NCI-H2227 (cell line): Measurements from ENCODE around the gene SORCS3.

Experiments
- DNase-seq: peaks from one replicate; lab custom pipeline; 2025; ENCODE audit not compliant: unreplicated experiment; lab: John Stamatoyannopoulos, UW

The SORCS3 gene

GRCh38 chr10:105075031-105075430, 433.9 kb downstream of the SORCS3 start:
- DNase-seq, result no peak

DNA sequence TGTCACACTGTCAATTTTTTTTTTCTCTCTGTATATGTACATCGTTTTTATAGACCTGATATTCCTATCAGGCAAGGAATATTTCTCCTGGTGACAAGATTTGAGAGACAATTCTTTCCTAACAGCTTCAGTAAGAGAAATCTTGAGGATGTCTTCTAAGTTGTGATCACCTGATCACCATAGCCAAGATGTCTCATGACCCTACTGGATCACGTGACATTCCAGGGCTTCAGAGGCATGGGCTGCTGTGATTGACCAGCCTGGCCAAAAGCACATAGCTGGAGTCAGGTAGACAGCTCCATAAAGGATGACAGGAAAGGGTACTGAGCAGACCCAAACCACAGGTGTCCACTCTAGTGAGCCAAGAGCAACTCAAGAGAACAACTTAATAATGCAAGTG, 444.9 kb downstream of the SORCS3 start:
- no peak for DNase-seq

- no peak for DNase-seq
Observed at GRCh38 chr10:105094048-105094447, 453.0 kb downstream of the SORCS3 start.

DNA sequence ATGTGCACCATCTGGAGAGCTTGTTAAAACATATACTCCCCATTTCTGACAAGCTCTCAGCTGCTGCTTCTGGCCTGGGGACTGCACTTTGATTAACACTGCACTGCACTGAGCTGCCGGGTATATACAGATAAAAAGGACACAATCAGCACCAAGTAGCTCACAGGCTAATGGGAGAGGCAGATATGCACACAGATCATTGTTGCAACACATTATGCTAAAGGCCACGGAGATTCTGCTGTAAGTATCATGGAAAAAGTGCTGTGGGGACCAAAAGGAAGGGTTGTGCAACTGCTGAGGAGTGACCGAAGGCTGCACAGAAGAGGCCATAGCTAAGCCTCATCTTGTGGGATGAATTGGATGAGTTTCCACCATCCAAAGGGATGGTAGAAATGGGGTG, 455.2 kb downstream of the SORCS3 start:
- no peak for DNase-seq

DNA sequence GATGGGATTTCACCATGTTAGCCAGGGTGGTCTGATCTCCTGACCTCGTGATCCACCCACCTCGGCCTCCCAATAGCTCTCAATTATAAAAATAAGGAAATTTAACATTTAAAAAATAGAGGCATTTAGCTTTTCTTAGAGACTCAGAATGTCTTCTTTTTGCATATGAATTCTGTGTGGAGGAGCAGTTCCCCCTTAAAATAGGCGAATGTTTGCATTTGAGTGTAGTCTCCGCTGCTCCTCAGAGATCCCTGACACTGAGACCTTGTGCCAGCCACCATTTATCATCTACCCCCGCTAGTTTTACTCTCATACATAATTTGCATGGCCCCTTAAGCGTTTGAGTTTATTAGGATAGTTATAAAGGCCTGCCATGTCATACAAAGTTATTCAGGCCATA, 461.9 kb downstream of the SORCS3 start:
- DNase-seq, result no peak

DNA sequence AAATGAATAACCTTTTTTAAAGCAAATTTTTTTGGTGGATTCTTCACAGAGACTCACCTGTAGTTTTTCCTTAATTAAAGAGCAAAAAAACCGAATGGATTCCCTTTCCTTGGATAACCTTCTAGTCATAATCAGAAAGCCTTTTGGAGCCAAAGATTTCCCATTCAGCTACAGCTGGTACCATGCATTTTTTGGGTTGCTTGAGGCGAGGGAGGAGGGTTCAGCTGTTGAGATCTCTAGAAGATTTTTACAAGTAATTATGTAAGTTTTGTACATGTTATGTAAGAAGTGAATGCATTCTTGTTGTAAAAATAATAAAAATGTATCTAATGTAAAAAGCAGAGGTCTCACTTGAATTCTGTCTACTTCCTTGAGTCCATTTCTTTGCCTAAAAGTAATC, 463.2 kb downstream of the SORCS3 start:
- no peak for DNase-seq

- DNase-seq, result no peak
Observed at GRCh38 chr10:105109164-105109563, 468.1 kb downstream of the SORCS3 start.

DNA sequence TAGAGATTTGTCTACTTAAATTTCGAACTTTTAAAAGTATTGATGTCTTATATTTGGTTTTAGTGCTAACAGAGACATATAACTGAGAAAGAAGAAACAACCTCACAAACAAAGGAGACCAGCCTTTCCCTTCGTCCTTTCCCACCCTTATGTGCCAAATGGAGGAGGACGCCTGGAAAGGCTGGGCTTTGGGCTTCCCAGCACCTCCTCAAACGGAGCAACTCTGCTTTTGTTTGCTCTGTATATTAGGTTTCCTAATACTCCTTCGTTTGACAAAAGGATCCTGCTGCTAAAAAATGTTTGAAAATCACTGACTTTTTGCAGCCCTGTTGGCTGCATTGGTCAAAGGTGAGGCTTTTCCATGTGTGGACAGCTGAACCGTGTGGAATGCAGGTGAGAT, 471.8 kb downstream of the SORCS3 start:
- no peak for DNase-seq

DNA sequence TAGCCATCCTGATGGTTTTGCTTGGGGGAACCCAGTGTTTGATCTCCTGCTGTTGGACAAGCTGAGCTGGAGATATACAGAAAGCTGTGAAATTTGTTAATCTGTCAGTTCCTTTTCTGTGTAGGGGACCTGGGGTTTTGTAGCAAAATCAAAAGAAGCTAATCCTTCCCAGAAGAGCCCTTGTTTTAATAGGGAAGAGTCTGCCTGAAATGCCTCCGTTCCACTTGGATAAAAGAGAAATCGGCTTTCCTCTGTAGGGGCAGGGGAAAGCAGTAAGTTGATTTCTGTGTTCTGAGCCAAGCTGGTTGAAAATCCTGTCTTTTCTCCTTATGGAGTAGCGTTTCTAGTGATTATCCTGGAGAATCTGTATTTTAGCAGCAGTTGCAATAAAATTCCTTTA, 472.6 kb downstream of the SORCS3 start:
- no peak for DNase-seq

DNA sequence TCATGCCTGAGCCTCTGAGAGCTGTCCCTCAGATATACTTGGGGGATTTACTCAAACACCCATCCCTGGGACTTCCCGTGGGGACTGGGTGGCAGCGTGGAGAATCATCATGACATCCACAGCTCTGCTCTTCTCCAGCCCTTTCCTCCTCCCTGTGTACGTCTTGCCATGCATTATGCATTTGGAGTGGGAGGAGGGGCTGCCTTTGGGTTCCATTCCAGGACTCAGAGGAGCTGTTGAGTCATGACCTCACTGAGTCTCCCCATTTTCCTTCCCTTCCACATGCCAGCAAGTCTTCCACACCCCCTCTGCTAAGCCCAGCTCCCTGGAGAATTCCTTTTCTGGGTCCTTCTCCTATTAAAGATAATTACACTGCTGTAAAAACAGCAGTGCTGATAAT, 480.7 kb downstream of the SORCS3 start:
- no peak for DNase-seq

- no peak for DNase-seq
Observed at GRCh38 chr10:105128111-105128510, 487.0 kb downstream of the SORCS3 start.

- DNase-seq, result no peak
Observed at GRCh38 chr10:105138358-105138757, 497.3 kb downstream of the SORCS3 start.

GRCh38 chr10:105139363-105139896, 498.3 kb downstream of the SORCS3 start:
- DNase-seq, result no peak

DNA sequence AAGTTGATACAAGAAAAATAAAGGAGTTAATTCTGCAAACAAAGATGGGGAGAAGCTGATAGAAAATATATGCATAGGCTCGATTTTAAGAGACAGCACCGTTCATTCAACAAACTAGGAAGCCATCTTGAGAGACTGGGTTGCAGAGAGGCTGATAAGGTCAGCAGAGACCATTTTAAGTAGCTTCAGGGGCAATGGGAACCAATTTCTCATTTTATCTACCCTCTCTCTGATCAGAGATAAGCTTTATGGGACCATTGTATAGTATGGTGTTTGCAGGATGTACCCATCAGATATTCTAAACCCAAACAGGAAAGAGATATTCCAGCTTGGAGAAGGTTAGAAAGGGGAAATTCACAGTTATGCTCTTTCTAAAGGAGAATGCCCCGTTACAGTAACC, 499.5 kb downstream of the SORCS3 start:
- DNase-seq, result no peak

DNA sequence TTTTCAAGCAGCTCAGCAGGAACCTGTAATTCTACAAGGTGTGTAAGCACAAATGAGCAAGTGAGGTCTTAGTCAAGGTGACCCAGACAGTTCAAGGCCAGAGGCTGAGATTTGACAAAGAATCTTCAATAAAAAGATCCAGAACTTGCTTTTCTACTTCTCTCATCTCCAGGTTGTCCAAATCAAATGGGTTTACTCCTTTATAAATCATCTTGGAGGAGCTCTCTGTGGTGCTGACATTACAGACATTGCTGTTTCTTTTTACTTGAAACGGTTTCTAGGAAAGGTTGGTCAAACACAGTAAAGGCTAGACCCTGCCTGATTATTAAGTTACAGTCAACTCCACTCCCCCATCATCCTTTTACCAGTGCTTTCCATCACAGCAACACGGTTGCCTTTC, 504.6 kb downstream of the SORCS3 start:
- DNase-seq, result no peak

GRCh38 chr10:105146436-105146835, 505.3 kb downstream of the SORCS3 start:
- DNase-seq, result no peak

DNA sequence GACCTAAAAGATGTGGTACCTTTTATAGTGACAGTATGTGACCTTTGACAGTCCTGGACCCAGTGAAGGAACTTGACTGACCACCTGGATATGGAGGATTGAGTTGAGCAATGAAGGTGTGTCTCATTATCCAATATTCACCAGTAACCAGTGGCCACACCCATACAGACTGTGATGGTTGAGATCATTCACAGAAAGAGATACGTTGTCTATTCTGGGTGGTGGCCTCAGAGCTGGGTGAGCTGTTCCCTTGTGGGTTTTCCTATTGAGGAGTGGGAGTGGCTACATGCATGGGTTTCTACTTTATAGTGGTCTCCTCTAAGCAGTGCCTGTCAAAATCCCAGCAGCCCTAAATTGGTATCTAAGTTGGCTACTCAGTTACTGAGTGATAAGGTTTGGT, 507.4 kb downstream of the SORCS3 start:
- no peak for DNase-seq

DNA sequence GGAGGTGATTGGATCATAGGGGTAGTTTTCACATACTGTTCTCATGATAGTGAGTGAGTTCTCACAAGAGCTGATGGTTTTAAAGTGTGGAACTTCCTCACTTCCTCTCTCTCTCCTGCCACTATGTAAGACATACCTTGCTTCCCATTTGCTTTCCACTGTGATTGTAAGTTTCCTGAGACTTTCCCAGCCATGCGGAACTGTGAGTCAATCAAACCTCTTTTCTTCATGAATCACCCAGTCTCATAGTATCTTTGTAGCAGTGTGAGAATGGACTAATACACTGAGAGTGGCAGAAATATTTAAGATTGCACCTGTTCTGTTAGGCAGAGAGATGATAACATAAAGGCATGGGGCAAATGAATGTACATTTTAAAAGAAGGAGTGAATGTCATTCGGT, 507.8 kb downstream of the SORCS3 start:
- DNase-seq, result no peak

DNA sequence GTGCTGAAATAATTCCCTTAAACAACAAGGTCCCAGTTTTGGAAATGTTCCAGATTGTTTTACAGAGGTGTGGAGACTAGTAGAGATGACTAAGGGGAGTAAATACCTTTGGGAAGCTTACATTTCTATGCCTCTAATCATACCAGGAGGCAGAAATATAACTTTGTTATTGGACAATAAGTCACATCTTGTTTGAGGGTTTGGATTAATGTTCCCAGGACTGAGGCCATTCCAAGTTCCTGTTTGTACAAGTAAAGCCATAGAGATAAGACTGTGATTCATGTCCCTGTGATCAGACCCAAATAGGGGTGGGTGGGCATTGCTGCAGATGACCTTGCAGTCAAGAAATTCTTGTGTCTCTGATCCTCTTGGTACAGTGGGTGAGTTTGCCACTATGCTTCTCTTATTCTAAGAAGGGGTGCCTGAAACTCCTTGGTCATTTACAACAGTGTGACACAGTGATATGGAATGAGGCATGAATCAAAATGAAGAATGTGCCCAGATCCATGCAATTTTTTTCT, 508.3 kb downstream of the SORCS3 start:
- DNase-seq, result no peak

- no peak for DNase-seq
Observed at GRCh38 chr10:105150259-105150880, 509.3 kb downstream of the SORCS3 start.

GRCh38 chr10:105154736-105155135, 513.6 kb downstream of the SORCS3 start:
- DNase-seq, result no peak

- no peak for DNase-seq
Observed at GRCh38 chr10:105159268-105159667, 518.2 kb downstream of the SORCS3 start.

GRCh38 chr10:105161149-105161548, 520.1 kb downstream of the SORCS3 start:
- DNase-seq, result no peak
